Right renal pelvis (tissue), 4 donors: ENCODE measurements around the gene KCNJ4. TPM values are rescaled to one million over a fixed set of nuclear protein-coding genes. Genes with fewer than 3 reads are reported as not detected.

Experiments used
- DNase-seq, 4 donors: peaks; one replicate each; pipeline ENCODE4 v3.0.0-alpha.2; 2013; ENCODE audit warnings: low read depth in 4 of 4, low spot score in 3 of 4, missing footprints in 1 of 4
- polyA plus RNA-seq, 4 donors: library from polyadenylated mRNA; unstranded; fragments of 120-200 nt; gene quantifications; one replicate each; pipeline ENCODE4 v1.2.1, GENCODE V29; 2013; ENCODE audit not compliant: insufficient read length in 4 of 4

The KCNJ4 gene
- polyA plus RNA-seq, 4 donors = 0.17 to 0.51 (median 0.28) TPM

DNA sequence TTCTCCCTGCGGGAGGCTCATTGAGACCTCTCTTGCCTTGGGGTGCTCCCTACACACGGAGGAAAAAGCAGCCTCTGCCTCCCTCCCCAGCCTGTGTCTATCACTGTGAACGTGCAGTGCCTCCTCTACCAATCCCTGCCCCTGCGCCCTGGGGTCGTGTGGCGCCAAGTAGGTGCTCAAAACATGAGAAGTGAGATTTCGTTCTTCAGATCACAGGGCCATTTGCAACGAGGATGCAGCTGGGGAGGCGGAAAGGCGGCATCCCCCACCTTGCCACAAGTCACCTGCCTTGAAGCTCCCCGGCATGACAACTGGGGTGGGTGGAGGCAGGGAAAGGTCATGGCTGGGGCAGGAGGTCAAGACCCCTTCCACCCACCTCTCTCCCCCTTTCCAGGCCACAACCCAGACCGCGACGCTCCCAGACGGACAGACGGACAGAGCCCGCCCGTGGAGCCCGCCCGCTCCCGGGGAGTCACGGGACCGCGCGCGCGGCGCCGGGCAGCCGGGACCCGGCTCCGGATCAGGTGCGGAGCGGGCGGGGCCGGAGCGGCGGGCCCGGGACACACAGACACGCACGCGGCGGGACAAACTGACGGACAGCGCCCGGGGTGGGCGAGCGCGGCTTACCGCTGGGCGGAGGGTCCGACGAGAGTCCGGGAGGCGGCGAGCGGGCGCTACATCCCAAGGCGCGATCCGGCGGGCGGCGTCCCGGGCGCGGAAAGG lies 485 bp downstream of the KCNJ4 start:
- DNase-seq = no peak

DNA sequence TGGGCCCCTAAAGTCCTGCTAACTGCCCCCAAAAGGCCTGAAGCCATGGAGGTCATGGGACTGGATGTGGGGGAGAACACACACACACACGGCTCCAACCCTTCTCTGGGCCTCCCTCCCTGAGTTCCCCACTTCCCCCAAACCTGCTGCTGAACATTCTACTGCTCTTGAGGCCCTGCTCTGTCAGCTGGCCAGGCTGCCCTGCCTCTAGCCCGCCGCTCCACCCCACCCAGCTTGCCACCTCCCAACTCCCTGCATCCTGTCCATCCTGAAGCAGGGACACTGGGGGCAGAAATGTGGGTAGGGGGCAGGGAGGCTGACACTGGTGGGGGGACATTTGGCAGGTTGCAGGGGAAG lies 1.0 kb downstream of the KCNJ4 start:
- DNase-seq = no peak

GRCh38 chr22:38453066-38453672 lies 1.8 kb downstream of the KCNJ4 start:
- no peak for DNase-seq

GRCh38 chr22:38452373-38453065 lies 2.5 kb downstream of the KCNJ4 start:
- no peak for DNase-seq

DNA sequence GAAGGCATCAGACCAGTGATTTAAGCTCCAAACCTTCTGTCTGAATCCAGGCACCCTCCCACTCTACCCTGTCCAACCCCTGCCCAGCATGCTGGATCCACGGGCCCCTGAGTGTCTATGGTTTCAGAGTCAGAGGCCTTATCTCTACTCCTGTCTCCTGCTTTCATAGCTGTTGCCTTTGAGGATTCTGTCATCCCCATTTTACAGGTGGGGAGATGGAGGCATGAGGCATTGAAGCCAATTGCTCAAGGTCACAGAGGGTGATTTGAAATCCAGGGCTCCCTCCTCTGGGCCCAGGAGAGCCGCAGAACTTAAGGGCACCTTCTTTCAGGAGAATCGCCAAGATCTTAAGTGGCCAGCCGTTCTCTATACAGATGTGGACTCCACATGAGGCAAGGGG lies 3.1 kb downstream of the KCNJ4 start:
- no peak for DNase-seq

GRCh38 chr22:38451404-38451803 lies 3.6 kb downstream of the KCNJ4 start:
- no peak for DNase-seq

DNA sequence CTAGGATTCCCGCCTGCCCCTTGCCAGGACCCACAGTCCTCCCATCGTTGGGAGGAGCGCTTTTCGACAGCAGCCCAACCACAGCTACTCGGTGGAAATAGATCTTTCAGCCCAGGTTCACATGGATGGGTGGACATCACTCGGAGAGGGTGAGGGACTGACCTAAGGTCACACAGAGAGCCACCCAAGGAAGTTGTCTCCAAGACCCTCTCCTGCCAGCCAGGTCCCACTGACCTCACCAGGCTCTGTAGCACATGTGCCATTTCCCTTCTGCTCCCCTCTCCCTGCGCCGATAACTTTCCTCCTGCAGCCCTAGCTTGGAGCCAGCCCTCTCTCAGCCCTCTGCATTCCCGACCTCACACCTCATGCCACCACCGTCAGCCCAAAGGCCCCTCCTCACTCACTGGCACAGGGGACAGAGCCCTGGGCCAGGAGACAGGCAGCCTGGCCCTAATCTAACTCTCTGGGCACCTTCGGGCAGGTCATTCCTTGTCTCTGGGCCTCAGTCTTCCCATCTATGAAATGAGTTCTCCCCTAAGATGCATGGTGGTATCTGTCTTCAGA lies 4.7 kb downstream of the KCNJ4 start:
- DNase-seq = no peak

DNA sequence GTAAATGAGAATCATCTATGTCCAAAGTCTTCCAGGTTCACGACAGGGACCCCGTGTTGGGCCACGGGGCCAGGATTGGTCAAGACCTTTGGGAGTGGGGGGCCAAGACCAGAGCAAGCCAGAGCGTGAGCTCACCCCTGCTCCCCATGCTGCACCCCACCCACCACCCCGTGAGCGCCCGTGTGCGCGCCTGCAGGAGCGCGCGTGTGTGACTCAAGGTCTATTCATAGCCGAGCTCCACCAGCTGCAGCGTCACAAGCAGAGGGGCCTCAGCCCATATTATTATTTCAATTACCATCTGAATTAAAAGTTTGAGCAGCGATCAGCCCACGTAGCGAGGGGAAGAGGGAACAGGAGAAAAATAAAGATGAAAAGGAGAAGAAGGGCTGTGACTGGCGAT lies 5.2 kb downstream of the KCNJ4 start:
- no peak for DNase-seq

DNA sequence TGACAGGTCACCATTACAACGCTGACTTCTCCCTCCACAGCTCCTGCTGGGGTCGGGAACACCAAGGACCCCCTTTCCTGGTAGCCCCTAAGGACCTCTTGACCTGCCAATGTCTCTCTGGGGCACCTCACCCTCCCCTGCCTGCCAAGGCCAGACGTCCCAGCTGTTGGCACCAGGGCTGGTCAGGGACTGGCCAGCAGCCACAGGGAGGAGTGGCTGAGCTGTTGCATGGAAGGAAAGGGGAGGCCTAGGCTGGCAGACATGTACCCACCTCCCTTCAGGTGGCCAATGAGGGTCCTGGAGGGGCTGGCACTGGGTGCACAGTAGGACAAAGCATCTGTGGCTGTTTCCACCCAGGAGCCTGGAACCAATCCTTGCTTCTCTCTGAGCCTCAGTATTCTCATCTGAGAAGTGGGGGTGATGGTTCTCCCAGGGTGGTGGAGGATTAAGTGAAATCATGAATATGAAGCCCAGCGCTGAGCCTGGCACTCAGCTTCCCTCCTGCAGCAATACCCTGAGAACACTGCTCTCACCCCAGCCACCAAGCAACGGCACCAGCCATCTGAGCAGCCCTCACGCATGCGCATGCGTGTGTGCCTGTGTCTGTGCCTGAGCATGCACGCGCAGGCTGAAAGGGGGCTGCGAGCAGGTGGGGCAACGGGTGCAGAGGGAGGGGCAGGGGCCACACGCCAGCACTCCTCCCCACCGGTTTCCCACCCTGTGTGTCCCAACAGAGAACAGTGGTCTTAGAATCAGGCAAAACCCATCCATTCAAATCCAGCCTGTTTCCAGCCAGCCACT lies 5.9 kb downstream of the KCNJ4 start:
- no peak for DNase-seq

- DNase-seq = no peak
Measured at GRCh38 chr22:38446018-38446601, 8.9 kb downstream of the KCNJ4 start.

GRCh38 chr22:38444783-38445182 lies 10.2 kb downstream of the KCNJ4 start:
- DNase-seq = no peak

GRCh38 chr22:38443628-38444521 lies 11.1 kb downstream of the KCNJ4 start:
- DNase-seq = no peak

- no peak for DNase-seq
Measured at GRCh38 chr22:38442967-38443627, 11.9 kb downstream of the KCNJ4 start.

- DNase-seq = no peak
Measured at GRCh38 chr22:38441620-38442287, 13.2 kb downstream of the KCNJ4 start.

GRCh38 chr22:38440747-38441350 lies 14.2 kb downstream of the KCNJ4 start:
- no peak for DNase-seq

GRCh38 chr22:38437416-38437815 lies 17.6 kb downstream of the KCNJ4 start:
- DNase-seq = no peak

GRCh38 chr22:38436629-38437395 lies 18.2 kb downstream of the KCNJ4 start:
- no peak for DNase-seq
